BLaER1 (cell line): ENCODE data around the gene MLIP.

Experiments
- H3K27ac ChIP-seq: shearing (Covaris generic); formaldehyde crosslinking; 2 replicates; pipeline ENCODE4 v1.8.1; 2022
- H3K27me3 ChIP-seq: shearing (Covaris generic); formaldehyde crosslinking; 2 replicates; pipeline ENCODE4 v1.8.1; 2022
- H3K36me3 ChIP-seq: shearing (Covaris generic); formaldehyde crosslinking; 2 replicates; pipeline ENCODE4 v1.8.1; 2022
- H3K4me1 ChIP-seq: shearing (Covaris generic); formaldehyde crosslinking; 2 replicates; pipeline ENCODE4 v1.8.1; 2022
- H3K4me2 ChIP-seq: shearing (Covaris generic); formaldehyde crosslinking; 2 replicates; pipeline ENCODE4 v1.8.1; 2022
- H3K4me3 ChIP-seq: shearing (Covaris generic); formaldehyde crosslinking; 2 replicates; pipeline ENCODE4 v1.8.1; 2022
- H3K9ac ChIP-seq: shearing (Covaris generic); formaldehyde crosslinking; 2 replicates; pipeline ENCODE4 v1.8.1; 2022
- H3K9me3 ChIP-seq: shearing (Covaris generic); formaldehyde crosslinking; 2 replicates; pipeline ENCODE4 v1.8.1; 2022
- H4K20me1 ChIP-seq: shearing (Covaris generic); formaldehyde crosslinking; 2 replicates; pipeline ENCODE4 v1.8.1; 2022
- Cebpa-rat ChIP-seq: shearing (Covaris generic); IDR thresholded peaks from 2 replicates; pipeline ENCODE4 v1.8.1; 2022

Gene MLIP

DNA sequence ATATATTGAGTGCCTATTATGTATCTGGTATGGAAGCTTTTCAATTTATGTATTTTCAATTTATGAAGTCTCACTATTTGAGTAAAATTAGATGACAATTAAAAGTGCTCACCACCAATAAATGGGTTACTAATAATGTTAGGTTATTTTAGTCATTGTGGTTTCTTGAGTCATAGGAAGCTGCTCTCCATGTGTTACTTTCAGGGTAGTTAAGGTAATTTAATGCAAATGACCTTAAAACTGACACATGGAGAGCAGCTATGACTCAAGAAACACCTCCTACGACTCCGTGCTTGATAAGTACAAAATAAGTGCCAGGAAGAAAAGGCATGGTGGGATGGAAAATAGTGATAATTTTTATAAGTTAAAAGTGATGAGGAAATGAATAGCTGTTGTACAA is 180.5 kb downstream of the MLIP start:
- H3K27ac ChIP-seq = no peak overlapping the region
- TF ChIP-seq Cebpa-rat = no peak
- no peaks in the 10 kb centered on the region for H4K20me1 ChIP-seq
- no peaks in the 10 kb centered on the region for H3K36me3 ChIP-seq
- no peak overlapping the region for H3K4me3 ChIP-seq
- H3K9me3 ChIP-seq = no peaks in the 10 kb centered on the region
- H3K9ac ChIP-seq = no peak overlapping the region
- no peak overlapping the region for H3K4me2 ChIP-seq
- no peaks in the 10 kb centered on the region for H3K27me3 ChIP-seq
- H3K4me1 ChIP-seq = no peaks in the 10 kb centered on the region

DNA sequence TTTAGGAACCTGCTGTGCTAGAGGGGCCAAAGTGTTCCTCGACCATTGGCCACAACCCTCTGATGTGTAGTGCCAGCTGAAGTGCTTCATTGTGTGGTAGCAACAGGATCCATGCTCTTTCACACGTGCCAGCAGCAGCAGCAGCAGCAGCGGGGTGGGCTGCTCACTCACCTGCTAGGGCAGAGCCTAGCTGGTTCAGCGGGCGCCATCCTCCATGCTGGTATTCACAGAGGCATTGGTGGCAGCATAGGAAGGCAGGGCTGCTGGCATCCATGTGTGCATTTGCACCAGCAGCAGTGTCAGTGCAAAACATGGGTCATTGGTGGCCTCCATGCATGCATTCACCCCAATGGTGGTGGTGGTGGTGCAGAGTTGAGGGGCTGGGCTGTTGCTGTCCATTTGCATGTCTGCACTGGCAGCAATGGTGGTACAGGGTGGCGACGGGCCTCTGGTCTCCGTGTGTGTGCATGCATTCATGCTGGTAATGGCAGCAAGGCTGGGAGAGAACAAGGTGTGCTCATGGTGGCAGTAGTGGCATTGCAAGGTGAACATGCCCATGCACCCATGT is 183.8 kb downstream of the MLIP start:
- no peaks in the 10 kb centered on the region for H3K9me3 ChIP-seq
- H4K20me1 ChIP-seq = no peaks in the 10 kb centered on the region
- H3K4me3 ChIP-seq = no peak overlapping the region
- no peaks in the 10 kb centered on the region for H3K4me1 ChIP-seq
- no peaks in the 10 kb centered on the region for H3K36me3 ChIP-seq
- H3K9ac ChIP-seq = no peak overlapping the region
- no peak for TF ChIP-seq Cebpa-rat
- H3K4me2 ChIP-seq = no peak overlapping the region
- no peak overlapping the region for H3K27ac ChIP-seq
- H3K27me3 ChIP-seq = no peaks in the 10 kb centered on the region

DNA sequence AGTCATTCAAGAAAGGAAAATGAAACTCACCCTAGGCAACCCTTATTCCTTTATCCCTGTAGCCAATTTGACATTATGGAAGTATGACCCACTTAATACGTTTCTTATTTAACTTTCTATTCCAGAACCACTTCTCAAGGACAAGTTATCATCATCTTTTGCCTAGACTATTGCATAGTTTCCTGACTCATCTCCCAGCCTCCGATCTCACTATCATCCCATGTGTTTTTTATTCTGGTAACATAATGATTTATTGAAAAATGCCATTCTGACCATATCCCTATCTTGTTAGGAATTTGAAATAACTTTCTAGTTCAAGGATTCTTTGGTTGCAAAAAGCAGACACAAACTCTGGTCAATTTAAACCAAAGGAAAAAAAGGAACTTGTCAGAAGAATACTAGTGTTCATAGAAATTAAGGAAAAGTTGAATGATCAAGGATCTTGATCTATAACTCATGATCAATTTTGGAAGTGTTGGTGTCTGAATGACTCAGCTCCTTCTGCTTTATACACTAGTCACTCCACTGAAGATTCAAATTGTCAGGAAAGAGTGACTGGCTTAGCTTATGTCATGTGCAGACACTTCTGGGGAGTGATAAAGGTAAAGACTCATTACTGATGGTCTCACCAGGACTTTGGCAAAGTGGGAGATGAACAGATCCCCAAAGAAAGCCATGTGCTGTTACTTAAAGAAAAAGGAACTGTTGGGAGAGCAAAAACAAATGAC is 188.5 kb downstream of the MLIP start:
- H3K27ac ChIP-seq = no peak overlapping the region
- H3K9me3 ChIP-seq = no peaks in the 10 kb centered on the region
- no peaks in the 10 kb centered on the region for H3K4me1 ChIP-seq
- no peak overlapping the region for H3K4me3 ChIP-seq
- no peaks in the 10 kb centered on the region for H4K20me1 ChIP-seq
- no peak overlapping the region for H3K9ac ChIP-seq
- no peak for TF ChIP-seq Cebpa-rat
- H3K27me3 ChIP-seq = no peaks in the 10 kb centered on the region
- H3K4me2 ChIP-seq = no peak overlapping the region
- H3K36me3 ChIP-seq = no peaks in the 10 kb centered on the region

DNA sequence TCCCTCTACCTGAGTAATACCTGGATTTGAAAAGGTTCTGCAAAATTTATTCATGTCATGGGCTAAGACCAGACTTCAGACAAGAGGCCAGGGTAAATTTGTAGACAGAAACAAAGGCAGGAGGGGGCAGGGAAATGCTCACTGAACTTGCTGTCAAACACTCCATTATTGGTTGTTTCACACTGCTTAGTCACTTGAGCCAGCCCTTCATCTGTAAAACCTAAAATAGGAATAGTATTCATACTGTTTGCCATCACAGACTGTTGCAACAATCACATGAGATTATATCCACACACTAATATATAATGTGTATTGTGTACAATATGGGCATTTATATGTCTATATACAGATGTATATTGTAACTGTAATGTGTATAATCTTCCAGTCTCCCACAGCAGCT is 190.5 kb downstream of the MLIP start:
- H3K27ac ChIP-seq = no peak overlapping the region

DNA sequence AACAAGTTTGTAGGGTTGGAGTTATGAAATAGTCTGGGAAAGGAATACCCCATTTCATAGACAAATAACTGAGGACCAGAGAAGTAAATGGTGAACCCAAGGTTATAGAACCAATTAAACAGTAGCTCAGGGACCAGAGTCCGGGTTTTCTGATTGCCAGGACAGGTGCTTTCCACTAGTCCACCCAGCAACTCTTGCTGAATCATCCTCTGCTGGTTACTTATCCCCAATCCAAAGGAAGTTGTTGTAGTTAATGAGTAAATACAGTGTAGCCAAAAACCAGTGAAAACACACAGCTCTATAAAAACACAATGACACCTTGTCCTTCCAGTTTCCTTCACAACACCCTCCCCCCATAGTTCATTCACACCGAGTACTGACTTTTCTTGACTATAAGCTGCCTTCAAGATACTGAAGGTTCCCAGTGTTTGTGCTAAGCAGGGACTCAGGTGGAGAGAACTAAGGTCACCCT is 196.2 kb downstream of the MLIP start:
- Histone ChIP-seq H3K27me3 (no peaks in the 10 kb centered on the region), H3K4me1 (no peaks in the 10 kb centered on the region), H4K20me1 (no peaks in the 10 kb centered on the region), H3K4me3 (no peak overlapping the region), H3K4me2 (no peak overlapping the region), H3K9me3 (no peaks in the 10 kb centered on the region), H3K36me3 (no peaks in the 10 kb centered on the region), H3K27ac (no peak overlapping the region), H3K9ac (no peak overlapping the region)
- no peak for TF ChIP-seq Cebpa-rat

More for the DNA sequence above, 190.5 kb downstream of the MLIP start:
- Histone ChIP-seq H3K9ac (no peak overlapping the region), H3K9me3 (no peaks in the 10 kb centered on the region), H3K4me1 (no peaks in the 10 kb centered on the region), H3K27me3 (no peaks in the 10 kb centered on the region), H3K36me3 (no peaks in the 10 kb centered on the region), H4K20me1 (no peaks in the 10 kb centered on the region), H3K4me2 (no peak overlapping the region), H3K4me3 (no peak overlapping the region)
- TF ChIP-seq Cebpa-rat = no peak

DNA sequence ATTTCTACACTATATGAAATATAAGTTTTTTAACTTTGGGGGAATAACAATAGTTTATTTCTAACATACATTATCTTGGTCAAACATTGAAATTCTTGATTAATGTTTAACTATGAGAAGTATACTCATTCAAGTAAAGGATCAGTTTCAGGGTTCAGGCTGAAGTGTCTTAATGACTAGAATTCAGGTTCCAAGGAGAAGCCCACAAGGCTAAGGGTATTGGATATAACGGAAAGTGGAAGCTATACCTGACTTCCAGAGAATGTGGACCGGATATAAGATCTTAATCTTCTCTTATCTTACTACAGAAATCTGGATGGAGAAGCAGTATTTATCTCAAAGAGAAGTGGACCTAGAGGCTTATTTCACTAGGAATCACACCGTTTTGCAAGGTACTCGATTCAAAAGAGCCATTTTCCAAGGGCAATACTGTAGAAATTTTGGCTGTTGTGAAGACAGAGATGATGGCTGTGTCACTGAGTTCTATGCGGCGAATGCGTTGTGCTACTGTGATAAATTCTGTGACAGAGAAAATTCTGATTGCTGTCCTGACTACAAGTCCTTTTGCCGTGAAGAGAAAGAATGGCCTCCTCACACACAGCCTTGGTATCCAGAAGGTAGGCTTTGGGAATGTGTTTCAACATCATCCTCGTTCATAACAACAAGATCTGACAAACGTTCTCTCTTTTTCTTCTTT is 197.2 kb downstream of the MLIP start, which contains the start of gene TINAG:
TSS of gene TINAG (plus strand) at position 153 of the 697 bp plus-strand sequence. CDS start at position 263, 110 bp downstream.
- no peak within 1 kb of the TSS for H3K4me3 ChIP-seq
- no peak within 1 kb of the TSS for H3K9ac ChIP-seq
- no peak within 1 kb of the TSS for H3K27ac ChIP-seq
- H4K20me1 ChIP-seq = no peaks in the 10 kb centered on the region
- H3K9me3 ChIP-seq = no peaks in the 10 kb centered on the region
- H3K4me1 ChIP-seq = no peaks in the 10 kb centered on the region
- H3K36me3 ChIP-seq = no peaks in the 10 kb centered on the region
- H3K4me2 ChIP-seq = no peak within 1 kb of the TSS
- no peak for TF ChIP-seq Cebpa-rat
- H3K27me3 ChIP-seq = no peaks in the 10 kb centered on the region

DNA sequence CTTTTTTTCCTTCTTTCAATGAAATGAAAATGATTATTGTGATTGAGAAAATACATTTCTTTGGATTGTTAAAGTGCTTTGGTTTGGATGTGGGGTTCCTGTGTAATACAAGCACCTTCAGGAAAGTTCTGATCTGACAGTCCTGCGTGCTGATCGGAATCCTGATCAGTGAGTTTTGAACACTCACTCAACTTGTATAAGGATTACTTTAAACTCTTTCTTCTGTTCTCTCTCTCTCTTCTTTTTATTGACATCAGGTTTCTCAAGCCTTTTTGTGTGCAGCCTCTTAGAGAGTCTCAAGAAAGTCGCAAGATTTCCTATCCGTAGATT is 197.7 kb downstream of the MLIP start:
- Histone ChIP-seq H3K4me1 (no peaks in the 10 kb centered on the region), H3K27ac (no peak overlapping the region), H3K36me3 (no peaks in the 10 kb centered on the region), H3K9me3 (no peaks in the 10 kb centered on the region), H3K4me3 (no peak overlapping the region), H3K9ac (no peak overlapping the region), H3K4me2 (no peak overlapping the region), H3K27me3 (no peaks in the 10 kb centered on the region), H4K20me1 (no peaks in the 10 kb centered on the region)
- no peak for TF ChIP-seq Cebpa-rat

DNA sequence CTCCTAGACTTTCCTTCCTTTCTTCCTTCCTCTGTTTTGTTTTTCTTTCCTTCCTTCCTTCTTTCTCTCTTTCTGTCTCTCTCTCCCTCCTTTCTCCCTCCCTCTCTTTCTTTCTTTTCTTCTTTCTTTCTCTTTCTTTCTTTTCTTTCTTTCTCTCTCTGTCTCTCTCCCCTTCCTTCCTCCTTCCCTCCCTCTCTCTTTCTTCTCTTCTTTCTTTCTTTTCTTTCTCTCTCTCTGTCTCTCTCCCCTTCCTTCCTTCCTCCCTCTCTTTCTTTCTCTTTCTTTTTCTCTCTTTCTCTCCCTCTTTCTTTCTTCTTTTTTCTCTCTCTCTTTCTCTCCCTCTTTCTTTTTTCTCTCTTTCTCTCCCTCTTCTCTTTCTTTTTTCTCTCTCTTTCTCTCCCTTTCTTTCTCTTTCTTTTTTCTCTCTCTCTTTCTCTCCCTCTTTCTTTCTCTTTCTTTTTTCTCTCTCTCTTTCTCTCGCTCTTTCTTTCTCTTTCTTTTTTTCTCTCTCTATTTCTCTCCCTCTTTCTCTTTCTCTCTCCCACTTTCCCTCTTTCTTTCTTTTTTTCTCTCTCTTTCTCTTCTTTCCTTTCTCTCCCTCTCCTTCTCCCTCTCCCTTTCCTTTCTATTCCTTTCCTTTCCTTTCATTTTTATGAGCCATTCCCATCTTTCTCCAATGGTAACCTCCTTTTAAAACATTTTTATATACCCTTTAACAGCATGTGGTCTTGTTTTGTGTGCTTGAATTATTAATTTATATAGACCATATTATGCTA is 199.3 kb downstream of the MLIP start:
- Histone ChIP-seq H3K36me3 (no peaks in the 10 kb centered on the region), H3K9me3 (no peaks in the 10 kb centered on the region), H3K27me3 (no peaks in the 10 kb centered on the region), H4K20me1 (no peaks in the 10 kb centered on the region), H3K27ac (no peak overlapping the region), H3K9ac (no peak overlapping the region), H3K4me2 (no peak overlapping the region), H3K4me1 (no peaks in the 10 kb centered on the region), H3K4me3 (no peak overlapping the region)
- no peak for TF ChIP-seq Cebpa-rat

DNA sequence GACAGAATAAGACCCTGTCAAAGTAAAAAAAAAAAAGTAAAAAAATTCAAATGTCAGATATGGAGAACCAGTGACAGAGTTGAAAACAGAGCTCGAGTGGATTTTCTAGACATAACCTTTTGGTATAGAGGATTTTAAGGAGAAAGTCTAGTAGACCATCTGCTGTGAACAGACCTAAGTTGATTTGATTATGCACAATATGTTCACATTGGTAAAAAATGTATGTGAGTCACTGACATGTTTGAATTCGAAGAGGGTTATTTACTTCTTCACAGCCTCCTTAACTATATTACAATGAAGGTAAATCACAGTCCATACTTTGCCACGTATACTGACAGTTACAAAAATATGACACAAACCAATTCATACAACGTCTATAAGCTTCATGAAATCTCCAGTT is 204.4 kb downstream of the MLIP start:
- H3K4me1 ChIP-seq = no peaks in the 10 kb centered on the region
- no peaks in the 10 kb centered on the region for H4K20me1 ChIP-seq
- no peak overlapping the region for H3K4me3 ChIP-seq
- no peak for TF ChIP-seq Cebpa-rat
- no peak overlapping the region for H3K9ac ChIP-seq
- no peaks in the 10 kb centered on the region for H3K36me3 ChIP-seq
- no peaks in the 10 kb centered on the region for H3K27me3 ChIP-seq
- H3K27ac ChIP-seq = no peak overlapping the region
- H3K9me3 ChIP-seq = no peaks in the 10 kb centered on the region
- no peak overlapping the region for H3K4me2 ChIP-seq
